ENCODE measurements around the gene TENM4. TPM values are rescaled to one million over a fixed set of nuclear protein-coding genes. Genes with fewer than 3 reads are reported as not detected.

Gene TENM4
- total RNA-seq, 1 donor from 2014 or later = 2.9 TPM

DNA sequence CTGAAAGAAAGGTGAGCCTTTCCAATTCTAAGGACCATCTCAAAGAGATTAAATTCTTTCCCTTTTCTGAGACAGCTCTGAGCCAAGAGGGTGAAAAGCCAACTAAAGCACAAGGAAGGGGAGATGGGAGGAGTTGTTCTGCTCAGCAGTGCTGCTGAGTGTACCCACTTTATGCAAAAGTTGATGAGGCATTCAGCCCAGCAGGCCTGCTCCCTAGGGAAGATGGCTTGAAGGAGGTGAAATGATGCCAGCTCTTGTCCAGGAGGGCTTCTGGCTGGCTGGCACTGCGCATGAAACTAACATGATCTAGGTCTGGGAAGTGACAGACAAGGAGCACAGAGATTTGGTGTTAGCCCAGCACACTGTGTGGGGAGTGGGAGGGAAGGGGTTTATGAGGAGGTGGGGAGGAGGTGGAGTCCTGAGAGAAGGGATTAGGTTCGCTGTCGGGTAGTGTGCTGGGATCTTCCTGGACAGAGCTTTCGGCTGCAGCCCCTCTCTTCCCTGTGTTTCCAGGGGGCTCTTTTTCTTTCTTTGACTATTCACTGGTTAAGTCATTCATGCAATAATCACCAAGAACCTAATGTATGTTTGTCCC, 640.6 kb downstream of the TENM4 start:
- no peak for DNase-seq

DNA sequence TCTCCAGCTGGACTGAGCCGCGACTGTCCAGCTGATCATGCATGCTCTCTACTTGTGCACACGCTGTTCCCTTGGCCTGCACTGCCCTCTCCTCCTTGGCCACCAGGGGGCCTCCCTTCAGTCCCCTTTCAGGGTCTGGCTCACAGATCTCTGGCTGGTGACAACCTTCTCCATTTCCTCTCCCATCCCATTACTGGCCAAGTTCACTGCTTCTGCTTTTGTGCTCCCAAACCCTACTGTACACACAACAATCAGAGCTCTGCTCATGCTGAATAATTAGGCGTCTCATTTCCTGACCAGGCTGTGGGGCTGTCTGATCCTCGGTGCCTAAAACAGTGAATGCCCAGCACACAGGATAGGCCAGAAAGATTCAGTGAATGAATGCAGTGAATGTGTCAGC, 642.2 kb downstream of the TENM4 start:
- DNase-seq = peak; percentile 70

DNA sequence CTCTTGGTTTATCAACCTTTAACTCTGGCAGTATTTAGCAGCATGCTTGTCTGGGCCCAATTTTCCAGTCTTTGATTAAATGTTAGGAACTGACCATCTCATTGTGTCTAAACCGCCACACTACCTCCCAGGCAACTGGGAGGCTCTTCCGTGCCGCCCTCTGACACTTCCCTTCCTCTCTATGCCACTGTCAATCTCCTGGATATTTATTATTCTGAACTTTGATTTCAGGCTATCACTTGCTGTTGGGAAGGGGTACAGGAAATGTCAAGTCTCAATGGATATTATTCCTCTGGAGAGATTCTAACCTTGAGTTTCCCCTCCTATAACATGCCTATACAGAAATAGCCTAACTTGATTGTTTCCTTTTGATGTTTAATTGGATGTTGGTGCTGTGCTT, 643.3 kb downstream of the TENM4 start:
- peak; percentile 2 for DNase-seq

DNA sequence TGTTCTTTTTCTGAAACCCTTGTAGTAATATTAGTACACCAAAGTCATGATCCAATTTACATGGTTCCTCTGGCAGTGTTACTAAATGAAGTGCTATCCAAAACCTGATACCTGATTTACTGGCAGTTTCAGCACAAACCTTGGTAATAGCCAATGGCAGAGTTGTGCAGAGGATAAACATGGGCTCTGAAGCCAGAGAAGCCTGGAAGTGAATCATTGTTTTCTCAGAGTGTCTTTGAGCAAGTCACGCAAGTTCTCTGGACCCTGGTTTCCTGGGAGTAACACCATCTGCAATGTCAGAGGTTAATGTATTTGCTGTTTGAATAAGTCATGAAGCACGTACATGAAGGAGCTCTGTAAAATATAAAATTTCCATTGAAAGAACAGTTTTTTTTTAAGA, 643.9 kb downstream of the TENM4 start:
- peak; percentile 50 for DNase-seq

DNA sequence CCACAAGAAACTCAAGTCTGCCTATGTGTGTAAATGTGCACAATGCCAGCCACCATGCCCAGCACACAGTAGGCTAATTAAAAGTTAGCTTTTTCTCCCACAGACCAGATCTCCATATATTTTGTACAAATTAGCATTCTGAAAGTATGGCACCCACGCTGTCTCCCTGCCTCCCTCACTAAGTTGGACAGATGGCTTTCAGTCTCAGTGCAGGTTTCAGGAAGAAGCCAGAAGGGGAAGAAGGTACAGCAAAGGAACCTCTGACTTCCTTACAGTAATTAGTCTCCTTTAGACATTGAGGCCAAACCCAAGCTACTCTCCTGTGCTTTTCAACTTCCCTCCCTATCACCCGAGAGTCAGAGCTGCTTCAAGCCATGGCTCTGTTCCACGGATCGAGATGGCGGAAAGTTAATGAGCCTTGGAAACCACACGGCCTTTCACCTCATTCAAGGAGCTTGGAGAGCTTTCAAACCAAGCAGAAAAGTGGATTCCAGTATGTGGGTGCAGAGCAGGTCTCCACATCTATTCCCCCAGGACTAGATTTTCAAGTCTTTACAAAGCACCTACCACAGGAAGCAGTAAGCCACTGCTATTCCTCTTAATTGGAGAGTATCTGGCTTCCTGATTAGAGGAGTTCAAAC, 645.1 kb downstream of the TENM4 start:
- no peak for DNase-seq

DNA sequence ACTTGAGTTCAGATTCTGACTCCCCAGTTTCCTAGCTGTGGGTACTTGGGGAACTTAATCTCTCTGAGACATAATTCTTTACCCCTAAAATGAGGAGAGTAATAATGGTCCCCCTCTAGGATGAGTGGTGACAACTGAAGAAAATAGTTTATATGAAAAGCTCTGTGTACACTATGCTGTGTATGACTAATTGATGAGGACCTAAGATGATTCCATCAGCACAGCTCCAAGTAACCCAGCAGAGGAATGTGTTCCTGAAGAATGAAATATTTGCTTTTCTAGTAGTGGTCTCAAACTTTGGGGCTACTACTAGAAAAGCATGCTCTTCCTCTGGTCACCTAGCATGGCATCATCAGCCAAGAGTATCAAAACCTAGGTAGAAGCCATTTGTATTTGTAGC, 648.9 kb downstream of the TENM4 start:
- no peak for DNase-seq

DNA sequence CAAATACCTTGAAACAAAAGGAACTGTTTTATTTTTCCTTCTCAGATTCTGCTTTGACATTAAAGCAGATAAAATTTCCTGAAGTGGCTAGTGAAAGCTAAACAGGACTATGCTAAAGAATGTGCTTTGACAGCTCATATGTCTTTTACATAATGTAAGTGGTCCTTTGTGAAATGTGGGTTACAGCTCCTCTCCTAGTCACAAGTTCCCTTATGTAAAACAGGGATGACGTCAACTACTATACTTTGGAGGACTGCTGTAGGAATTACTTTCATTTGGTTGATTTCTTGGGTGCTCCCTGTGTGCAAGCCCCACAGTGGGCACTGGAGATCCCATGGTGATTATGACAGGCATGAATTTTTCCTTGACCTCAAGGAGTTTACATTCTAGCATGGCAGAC, 649.6 kb downstream of the TENM4 start:
- no peak for DNase-seq

DNA sequence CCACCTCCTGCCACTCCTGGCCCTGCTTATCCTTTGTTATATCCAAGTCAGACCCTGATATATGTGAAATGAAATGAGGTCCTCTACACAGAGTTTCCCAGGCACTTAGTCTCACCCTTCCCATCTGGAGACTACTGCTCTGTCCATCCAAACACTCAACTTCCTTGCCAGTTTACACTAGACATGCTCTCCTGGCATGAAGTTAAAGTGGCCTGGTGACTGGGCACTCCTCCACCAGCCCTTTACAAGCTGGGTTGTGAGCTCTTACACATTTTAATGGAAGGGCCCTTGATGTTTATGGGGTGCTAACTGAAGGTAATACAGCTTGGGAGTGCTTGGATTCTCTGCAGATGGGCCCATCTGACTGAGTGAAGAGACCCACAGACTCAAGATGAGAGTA, 650.0 kb downstream of the TENM4 start:
- DNase-seq = no peak

DNA sequence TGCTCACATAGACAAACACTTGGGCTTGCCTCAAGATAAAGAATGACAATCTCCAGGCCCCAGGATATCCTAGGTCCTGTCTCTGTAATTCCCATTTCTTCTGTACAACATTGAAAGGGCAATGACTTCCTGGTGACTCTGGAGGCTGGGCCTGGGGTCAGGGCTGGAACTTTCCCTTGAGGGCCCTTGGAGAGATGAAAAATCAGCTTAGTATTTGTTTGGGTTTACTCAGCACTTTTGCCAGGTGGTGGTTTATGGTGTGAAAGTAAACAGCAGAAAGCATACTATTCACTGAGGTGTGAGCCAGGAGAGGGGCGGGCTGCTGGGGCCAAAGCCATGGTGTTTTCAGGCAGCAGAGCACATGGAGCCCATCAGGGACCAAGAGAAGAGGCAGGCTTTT, 651.5 kb downstream of the TENM4 start:
- no peak for DNase-seq

DNA sequence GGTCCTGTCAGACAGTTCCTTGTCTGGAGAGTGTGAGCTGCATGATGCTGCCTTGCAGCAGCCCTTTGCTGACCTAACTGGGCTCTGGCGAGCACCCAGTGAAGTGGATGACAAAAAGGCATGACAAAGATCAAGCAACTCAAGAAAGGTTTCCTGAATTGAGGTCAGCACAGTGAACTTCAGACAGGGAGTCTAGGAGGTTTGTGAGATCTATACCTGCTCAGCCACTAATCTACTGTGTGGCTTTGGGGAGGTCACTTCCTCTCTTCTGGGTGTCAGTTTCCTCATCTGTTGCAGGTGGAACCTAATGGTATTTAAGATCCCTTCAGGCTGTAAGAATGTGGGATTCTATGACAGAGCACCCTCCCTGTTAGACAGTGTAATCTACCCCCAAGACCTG, 652.3 kb downstream of the TENM4 start:
- DNase-seq = no peak

DNA sequence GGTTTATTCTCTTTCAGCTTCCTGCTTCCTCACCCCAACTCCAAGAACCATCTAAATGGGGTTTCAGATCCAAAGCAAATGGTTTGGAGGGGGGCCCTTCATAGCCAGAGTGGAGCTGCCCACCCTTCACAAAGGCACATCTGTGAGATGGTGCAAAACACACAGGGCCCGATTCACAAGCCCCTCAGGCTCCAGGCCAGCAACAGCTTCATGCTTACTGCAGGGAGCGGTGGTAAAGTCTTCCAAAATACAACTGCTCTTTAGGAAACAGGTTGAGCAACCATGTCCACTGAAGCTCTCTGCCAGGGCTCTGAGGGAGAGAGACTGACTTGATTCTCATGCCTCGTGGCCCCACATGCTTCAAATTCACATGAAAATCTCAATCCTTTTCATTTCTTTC, 653.1 kb downstream of the TENM4 start:
- no peak for DNase-seq

DNA sequence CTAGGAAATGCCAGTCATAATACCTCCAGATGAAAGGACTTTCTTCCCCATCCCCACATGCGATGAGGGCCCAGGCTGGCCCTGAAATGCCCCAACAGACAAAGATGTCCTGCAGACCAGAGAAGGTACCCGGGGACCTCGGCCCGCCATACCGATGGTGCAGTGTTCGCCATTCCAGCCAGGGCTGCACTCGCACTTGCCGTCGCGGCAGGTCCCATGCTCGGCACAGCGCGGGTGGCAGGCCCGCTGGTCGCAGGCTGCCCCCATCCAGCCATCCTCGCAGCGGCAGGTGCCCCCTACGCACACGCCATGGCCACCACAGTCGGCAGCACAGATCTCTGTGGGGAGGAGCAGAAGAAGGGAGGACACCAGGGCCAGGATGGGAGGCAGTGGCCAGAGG, 654.1 kb downstream of the TENM4 start:
- DNase-seq = no peak

DNA sequence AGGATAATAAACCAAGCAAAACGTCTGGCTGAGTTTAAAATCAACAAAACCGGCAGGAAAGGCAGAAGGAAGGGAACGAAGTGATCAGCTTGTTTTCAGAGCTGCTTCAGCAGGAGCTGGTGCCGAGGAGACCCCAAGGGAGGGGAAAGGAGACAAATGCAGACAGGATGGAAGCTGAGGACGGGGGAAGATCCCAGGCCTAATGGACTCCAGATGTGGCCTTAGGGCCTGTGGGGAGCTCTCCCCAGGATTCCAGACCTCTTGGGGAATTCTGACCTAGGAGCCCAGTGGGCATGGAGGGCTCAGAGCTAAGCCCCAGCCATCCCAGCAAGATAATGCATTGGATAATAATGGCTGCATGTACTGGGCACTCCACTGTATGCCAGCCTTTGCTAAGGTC, 654.7 kb downstream of the TENM4 start:
- DNase-seq = no peak

DNA sequence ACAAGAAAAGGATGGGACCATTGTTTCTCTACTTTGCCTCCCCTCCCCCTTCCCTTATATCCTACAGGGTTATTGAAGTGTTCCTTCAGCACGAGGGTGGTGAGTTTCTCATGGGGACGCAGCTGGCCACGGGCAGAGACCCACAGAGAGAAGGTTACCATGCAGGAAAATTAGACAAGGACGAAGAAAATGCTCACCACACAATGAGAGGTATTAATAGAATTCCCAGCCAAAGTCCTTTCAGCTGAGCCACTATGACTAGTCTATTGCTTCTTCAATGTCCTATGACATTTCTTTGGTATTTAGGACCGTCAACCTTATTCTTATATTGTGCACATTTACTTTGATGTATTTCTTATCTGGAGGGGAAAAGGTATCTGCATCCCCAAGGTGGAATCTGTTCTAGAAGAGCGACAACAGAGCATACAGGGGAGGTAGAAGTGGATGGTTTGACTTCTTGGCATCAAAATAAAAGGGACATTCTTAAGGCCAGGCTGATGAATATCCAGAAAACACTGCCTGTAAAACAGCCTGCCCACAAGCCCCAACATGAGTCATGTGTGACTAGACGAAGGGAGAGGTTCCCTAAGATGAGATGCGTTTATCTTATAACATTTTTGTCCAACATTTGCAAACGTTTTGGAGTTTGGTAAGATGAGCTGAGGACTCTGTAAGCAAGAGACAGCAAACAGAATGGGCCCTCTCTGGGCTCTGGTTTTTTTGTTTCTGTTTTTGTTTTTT, 656.3 kb downstream of the TENM4 start:
- DNase-seq = no peak

DNA sequence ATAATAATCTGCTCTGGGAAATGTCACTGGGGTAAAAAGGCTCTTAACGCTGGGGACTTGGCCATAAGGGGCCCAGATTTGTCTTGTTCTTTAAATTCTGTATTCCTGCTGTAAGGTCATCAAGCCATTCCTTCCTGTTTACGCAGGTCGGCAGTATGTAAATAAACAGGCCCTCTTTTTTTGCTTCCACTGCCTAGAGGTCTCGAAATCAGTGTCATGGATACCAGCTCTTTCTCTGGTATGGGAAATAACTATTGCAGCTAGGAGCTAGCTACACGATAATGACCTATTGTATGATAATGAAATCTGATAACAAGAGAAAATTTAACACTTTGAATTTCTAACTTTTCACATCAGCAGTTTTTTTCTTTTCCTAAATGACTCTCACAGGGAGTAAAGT, 657.0 kb downstream of the TENM4 start:
- DNase-seq = no peak

DNA sequence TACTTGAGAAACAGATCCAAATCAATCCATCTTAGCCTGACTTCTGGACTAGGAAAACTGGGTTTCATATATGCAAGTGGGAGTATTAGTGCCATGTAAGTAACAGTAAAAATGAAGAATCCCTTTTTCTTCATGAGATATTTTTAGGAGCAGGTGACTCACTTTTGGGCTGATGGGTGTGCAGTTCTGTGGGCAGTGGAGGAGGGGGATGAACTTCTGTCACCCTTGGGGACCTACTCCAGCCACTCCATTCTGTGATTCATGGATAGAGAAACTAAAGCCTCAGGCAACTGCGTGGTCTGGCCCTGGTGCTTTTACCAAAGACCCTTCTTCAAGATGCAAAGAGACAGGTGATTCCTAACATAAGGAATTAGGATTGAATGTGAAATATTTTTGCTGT, 657.5 kb downstream of the TENM4 start:
- DNase-seq = no peak

DNA sequence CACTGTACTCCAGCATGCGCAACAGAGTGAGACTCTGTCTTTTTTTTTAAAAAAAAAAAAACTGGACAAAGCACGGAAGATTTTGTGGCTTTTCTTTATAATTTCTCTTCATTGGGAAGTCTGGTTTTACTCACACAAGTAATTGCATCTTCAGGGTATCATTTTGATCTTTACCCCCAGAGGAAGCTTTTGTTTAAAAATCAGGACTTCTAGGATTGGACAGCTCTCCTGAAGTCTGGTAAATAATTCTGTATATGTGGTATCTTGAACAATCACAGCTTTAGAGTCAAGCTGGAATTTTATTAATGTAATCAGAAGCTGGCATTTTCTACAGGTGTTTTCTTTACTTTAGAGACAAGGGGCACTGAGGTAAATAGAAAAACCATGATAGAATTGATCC, 658.1 kb downstream of the TENM4 start:
- no peak for DNase-seq

DNA sequence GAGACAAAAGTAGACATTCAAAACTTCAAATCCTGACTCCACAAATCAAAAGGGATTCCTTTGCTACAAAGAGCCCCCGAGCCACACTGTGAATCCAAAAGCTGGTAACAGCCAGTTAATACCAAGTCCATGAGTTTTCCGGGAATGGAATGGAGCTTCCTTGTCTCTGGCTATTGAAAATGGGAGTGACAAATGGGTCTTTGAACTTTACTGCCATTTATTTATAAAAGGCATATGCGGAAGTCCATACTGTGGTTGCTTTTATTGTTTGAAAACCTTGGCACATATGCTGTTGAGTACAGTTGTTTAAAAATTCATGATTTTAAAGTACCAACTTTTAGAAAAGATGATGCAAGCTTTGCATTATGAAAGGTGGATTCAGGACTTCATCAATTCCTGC, 659.9 kb downstream of the TENM4 start:
- no peak for DNase-seq

DNA sequence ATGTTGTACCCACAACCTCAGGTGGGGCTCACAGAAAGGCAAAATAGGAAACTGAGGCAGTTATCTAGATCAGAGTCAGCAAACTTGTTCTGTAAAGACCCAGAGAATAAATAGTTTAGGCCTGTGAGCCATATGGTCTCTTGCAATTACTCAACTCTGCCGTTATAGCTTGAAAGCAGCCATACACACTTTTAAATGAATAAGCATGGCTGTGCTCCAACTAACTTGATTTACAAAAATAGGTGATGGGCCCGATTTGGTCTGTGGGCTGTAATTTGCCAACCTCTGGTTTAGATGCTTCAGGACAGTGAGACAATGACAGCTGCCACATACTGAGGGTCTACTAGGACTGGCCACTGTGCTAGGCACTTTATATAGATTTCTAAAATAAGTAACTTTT, 667.3 kb downstream of the TENM4 start:
- no peak for DNase-seq

DNA sequence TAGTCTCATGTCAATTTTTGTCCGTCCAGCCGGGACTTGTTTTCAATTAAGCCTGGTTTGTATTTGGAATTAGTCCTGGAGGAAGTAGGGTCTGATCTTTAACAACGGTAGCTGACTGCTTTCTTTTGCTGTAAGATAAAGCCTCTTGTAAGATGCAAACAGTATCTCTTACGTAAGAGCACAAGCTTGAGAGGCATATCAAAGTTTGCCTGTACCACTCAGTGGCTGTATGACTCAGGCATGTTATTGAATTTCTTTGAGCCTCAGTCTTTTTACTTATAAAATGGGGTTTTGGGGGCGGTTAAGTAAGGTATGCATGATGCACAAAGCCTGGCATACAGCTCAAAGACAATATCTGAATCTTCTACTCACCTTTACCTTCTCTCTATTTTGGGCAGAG, 667.8 kb downstream of the TENM4 start:
- DNase-seq = no peak

DNA sequence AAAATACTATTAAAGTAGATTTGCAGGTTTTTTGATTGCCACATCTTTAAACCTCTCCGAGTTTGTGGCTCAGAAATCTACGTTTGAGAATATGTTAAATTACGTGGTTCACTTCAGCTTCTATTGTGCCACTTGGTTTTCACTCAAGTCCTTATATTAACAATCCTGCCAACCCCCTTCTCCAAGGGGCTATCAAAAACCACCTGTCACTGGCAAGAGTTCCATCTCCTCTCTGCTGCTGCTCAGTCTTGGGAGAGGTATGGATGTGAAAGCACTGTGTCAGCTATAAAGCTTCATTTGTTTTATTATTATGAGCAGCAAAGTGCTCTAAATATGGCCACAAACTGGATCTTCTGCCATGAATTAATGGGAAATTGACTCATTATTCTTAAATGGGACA, 668.6 kb downstream of the TENM4 start:
- DNase-seq = no peak

DNA sequence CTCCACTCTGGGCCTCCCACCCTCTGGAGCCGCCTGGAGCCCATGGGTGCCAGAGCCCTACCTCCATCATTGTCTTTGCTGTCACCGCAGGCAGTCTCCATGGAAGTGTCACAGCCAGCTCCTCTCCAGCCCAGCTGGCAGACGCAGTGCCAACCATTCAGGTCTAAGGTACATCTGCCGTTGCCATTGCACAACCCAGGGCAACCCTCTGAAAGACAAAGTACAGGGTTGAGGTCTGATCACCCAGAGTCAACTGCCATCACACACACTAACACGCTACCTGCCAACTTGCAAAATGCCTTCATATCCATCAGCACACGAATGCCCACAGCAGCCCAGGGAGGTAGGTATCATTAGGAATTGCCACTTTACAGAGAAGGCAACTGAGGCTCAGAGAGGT, 669.9 kb downstream of the TENM4 start:
- DNase-seq = no peak

DNA sequence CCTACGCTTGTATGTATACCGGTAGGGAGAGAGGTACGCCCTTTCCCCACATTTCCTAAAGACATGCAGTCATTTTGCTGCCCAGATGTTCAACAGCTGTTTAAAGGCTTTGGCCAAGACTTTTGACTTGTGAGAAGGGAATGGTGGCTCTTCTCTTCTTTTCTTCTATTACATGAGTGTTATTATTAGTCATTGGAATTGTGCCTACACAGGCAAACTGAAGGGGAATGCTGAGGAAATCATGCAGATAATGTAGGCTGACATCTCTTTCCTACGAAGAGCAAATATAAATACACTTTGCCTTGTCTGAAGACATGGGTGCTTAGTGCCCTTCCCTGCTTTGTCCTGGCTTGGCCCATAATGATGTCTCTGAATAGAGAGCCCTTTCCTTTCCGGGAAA, 671.9 kb downstream of the TENM4 start:
- no peak for DNase-seq

DNA sequence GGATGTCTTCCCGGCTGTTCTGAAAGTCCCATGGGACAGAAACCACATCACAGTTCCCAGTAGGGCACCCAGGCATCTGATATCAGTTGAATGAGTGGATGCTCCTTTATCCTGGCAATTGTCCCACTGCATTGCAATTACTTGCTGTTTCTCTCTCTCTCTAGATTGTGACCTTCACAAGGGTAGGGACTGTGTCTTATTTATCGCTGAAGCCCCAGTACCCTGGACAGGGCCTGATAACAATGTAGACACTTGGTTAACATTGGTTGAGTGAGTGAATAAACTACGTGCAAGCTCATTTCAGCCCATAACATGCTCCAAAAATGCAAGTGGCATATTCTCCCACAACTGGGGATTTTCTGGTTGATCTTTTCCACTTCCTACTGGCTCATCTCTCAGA, 672.5 kb downstream of the TENM4 start:
- no peak for DNase-seq

All from dermis blood vessel endothelial cell (primary cell).